HG02973 (cell line): Measurements from ENCODE around the gene LAMB4.
A peak's percentile ranks its signal among the peaks of the same experiment; 100 is the strongest.

Experiments
- ATAC-seq: cut with Tn5 transposase; IDR thresholded peaks from one replicate; pipeline ENCODE4 v1.9.1; 2021; ENCODE audit warnings: moderate library complexity; ENCODE audit not compliant: unreplicated experiment

The LAMB4 gene

GRCh38 chr7:108114117-108114841, 15.9 kb downstream of the LAMB4 start:
- peak; percentile 78 for ATAC-seq

DNA sequence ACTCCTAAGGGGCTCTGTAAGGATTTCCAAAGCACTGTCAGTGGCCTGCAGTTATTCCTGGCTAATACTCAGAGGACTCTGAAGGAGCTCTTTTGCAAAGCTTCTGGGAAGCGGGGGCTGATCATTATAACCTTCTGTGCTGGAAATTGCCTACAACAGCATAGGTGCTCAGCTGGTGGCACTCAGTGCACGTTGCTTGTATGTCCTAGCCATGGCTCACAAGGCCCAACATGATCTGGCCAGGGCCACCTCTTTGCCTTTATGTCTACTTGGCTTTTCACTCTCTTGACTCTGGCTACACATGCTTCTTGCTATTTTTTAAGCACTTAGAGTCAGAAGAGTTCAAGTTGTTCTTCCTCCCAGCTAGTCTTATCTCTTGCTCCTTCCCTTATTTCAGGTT, 17.5 kb downstream of the LAMB4 start:
- no peak for ATAC-seq

GRCh38 chr7:108109221-108109908, 20.8 kb downstream of the LAMB4 start:
- ATAC-seq = no peak

DNA sequence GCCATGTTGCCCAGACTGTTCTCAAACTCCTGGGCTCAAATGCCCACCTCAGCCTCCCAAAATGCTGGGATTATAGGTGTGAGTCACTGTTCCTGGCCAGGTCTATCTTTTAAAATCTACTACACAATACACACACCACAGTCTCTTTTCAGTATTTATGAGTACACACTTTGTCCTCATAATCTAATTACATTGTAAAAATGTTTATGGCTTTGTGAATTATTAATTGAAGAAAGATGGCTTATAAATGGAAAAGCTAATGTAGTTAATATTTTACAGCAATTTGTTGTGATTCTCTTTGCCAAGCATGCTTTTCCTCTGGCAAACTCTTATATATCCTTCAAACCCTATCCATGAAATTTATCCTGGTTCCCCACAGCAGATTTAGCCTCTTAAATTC, 22.0 kb downstream of the LAMB4 start:
- ATAC-seq = no peak

DNA sequence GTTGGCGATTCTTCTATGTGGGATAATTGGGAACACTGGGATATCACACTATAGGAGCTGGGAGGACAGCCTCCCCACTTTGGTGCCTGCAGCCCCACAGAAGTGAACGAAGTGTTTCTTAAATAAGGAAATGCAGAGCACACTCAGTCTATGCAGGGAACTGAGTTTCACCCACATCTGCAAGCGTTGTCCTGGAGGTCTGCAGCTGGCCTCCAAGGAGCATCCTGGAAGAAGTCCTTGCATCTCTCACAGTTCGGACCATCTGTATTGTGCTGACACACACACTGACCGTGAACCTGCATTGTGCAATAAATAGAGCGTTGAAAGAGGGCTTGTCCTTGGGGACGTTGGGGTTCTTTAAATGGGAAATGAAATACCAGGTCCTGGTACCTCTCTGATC, 25.8 kb downstream of the LAMB4 start:
- ATAC-seq = no peak

- no peak for ATAC-seq
Observed at GRCh38 chr7:108103558-108104298, 26.4 kb downstream of the LAMB4 start.

GRCh38 chr7:108102671-108103312, 27.4 kb downstream of the LAMB4 start:
- ATAC-seq = no peak

DNA sequence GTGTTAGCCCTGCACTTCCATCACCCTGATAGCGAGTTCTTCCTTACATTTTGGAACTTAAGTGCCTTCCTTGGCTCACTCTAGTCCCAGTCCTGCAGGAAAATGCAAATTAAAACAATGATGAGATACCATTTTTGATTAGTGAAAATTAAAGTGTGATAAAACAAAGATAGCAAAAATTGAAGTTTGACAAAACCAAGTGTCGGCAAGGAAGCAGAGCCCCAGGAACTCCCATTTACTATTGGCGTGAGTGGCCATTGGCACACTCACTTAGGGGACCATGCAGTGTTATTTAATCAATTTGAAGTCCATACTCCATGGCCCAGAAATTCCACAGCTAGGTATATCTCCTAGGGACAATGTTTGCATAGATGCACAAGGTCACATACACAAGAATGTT, 28.4 kb downstream of the LAMB4 start:
- no peak for ATAC-seq

GRCh38 chr7:108099713-108100112, 30.4 kb downstream of the LAMB4 start:
- ATAC-seq = no peak

GRCh38 chr7:108097703-108098102, 32.5 kb downstream of the LAMB4 start:
- ATAC-seq = no peak

- ATAC-seq = no peak
Observed at GRCh38 chr7:108096996-108097395, 33.2 kb downstream of the LAMB4 start.

DNA sequence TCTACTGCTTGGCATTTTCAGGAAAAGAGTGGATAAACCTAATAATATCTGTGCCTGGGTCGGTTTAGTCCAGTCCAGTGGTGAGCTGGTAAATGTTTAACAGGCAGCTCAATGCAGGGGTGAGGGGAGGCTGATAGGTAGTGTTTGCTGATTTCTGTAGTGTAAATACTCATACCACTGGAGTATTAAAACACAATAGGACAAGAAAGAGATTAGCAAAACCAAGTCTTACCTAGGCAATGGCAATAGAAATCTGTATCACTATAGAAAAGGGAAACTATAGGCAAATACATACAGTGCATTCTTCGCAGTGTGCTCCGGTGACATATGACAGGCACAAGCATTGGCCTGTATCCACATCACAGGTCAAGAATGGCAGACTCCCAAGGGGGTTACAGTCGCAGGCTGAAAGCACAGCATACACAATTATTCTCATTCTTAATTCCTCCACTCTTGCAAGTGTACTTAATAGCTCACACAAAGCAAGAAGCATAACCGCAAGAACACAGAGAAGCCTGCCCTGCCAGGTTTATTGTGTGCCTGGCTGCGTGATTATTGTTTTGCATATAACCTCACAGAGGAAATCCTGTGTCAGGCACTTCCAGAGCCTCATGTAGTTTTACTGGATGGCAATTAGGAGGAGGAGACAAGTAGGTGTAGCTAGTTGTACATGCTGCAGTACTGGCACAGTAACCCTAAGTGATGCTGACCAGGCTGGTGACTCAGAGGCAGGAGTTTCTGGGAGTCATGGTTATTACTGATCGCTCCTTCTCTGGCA, 35.0 kb downstream of the LAMB4 start:
- no peak for ATAC-seq

DNA sequence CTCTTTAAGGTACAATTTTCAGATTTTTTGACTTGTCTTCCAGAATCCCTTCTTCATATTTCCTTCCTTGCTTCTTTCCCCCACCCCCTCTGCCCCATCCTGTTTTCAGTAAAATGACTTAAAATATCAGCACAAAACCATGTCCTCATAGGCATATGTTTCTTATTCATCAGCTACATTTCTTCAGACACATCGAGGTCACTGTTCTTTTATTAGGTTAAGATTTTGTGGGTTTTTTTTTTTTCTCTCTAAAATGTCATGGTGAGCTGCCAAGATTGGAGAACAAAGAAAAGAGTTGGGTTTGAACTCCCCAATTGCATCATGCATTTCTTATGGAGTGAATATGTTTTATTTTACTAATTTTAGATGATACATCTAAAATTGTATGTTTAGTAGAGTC, 35.8 kb downstream of the LAMB4 start:
- ATAC-seq = no peak

GRCh38 chr7:108093851-108094331, 36.3 kb downstream of the LAMB4 start:
- no peak for ATAC-seq

DNA sequence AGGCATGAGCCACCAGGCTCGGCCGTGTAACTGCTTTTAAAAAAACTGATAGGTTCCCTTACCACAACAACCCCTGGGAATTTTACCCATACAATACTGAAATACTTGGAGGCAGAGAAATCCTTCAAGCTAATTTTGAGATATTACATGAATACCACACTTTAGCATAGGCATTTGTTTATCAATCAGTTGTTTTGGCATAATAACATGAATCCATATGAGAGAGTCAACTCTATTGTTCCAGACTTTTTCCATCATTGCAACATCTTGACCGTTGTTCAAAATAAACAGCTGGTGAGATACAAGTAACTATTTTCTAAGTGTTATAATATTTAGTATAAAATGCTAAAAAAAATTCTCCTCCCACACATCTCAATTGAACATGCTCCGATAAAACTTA, 36.8 kb downstream of the LAMB4 start:
- no peak for ATAC-seq

DNA sequence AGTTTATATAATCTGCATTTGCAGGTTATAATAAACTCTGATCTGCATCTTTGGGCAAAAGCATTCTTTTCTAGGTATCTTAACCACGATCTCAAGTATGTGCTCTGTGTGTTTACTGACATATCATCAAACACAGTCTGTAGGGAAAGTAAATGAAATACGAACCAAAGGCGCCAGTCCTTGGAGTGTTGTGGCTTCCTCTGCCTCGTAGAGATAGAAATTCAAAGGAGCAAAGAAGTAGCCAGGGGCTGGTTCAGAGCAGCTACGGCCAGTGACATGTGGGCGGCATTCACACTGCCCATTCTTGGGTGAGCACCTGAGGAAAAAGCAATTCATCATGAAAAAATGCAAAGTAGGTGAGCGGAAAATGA, 38.7 kb downstream of the LAMB4 start:
- ATAC-seq = no peak

- ATAC-seq = no peak
Observed at GRCh38 chr7:108090791-108091460, 39.2 kb downstream of the LAMB4 start.

DNA sequence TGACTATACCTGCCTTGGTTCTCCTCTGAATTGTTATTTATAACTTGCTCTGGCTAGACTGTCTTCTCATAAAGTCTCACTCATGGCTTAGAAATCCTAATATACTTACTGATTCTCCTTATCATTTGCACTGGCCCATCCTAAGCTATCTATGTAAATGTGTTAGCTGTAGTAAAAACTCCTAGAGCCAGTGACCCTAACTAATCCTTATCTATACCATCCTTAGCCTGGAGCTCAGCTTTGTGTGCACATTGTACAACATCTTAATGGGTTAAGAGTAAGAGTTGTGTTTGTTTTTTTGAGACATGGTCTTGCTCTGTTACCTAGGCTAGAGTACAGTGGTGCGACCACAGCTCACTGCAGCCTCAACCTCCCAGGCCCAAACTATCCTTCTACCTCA, 40.8 kb downstream of the LAMB4 start:
- ATAC-seq = no peak

- no peak for ATAC-seq
Observed at GRCh38 chr7:108088729-108089128, 41.4 kb downstream of the LAMB4 start.

- ATAC-seq = no peak
Observed at GRCh38 chr7:108087778-108088177, 42.4 kb downstream of the LAMB4 start.
